Muscle layer of duodenum (tissue), 2 donors: ENCODE measurements around the gene ZFP36L2.

Source experiments
- H3K27ac ChIP-seq: one replicate; pipeline ENCODE4 v1.7.0; 2013; ENCODE audit warnings: mild to moderate bottlenecking, low read length
- H3K27me3 ChIP-seq: one replicate; pipeline ENCODE4 v1.7.0; 2013; ENCODE audit warnings: low read depth, mild to moderate bottlenecking, control low read depth, low read length
- H3K36me3 ChIP-seq, 2 donors: one replicate each; pipeline ENCODE4 v1.7.0; 2013; ENCODE audit warnings: low read length in 2 of 2, control low read depth in 1 of 2, mild to moderate bottlenecking in 1 of 2; ENCODE audit not compliant: insufficient read depth in 2 of 2, control insufficient read depth in 1 of 2
- H3K4me1 ChIP-seq, 2 donors: one replicate each; pipeline ENCODE4 v1.7.0; 2013; ENCODE audit warnings: low read length in 2 of 2, mild to moderate bottlenecking in 2 of 2, control low read depth in 1 of 2, moderate library complexity in 1 of 2; ENCODE audit not compliant: insufficient read depth in 2 of 2, control insufficient read depth in 1 of 2
- H3K4me3 ChIP-seq, 2 donors: one replicate each; pipeline ENCODE4 v1.7.0; 2013; ENCODE audit warnings: low read length in 2 of 2, low read depth in 1 of 2, mild to moderate bottlenecking in 1 of 2
- H3K9me3 ChIP-seq, 2 donors: one replicate each; pipeline ENCODE4 v1.7.0; 2013; ENCODE audit warnings: low read length in 2 of 2, control low read depth in 1 of 2, mild to moderate bottlenecking in 1 of 2; ENCODE audit not compliant: control insufficient read depth in 1 of 2
- donor health status: healthy.

ZFP36L2 gene

GRCh38 chr2:43221763-43222474, 4.5 kb downstream of the ZFP36L2 start:
- Histone ChIP-seq H3K4me3 (peak overlapping the region; percentile 96 to 97), H3K27ac (peak overlapping the region; percentile 99), H3K4me1 (peaks cover 13 to 33% of the 10 kb centered on the region in 2 donors), H3K9me3 (no peaks in the 10 kb centered on the region), H3K27me3 (no peaks in the 10 kb centered on the region), H3K36me3 (peaks cover 13 to 25% of the 10 kb centered on the region in 2 donors)

DNA sequence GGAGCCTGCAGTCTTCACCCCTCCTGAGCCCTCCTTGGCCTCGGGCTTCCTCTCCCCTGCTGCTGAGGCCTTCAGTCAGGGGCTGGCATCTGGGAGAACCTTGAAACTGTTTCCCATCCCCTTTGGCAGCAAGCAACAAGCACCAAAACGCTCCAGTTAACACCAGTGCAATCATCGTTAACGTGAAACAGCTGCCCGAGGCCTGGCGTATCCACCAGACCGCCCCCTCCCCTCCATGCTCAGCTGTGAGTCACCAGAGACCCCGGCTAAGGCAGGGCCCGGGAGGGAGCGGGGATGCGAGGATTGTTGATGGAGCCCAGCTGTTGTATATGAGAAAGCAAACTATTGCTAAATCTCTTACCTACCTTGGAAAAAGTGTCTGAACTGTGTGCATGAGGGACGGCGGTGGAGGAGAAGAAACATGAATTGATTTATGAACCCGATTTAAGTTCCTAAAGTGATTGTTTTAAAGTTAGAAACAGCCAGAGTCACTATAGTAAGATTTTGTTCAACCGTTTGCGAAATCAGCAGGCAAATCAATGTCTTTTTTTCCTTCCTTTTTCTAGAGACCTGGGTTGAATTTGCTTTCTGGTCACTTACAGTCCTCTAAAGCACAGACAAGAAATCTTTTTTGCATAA, 5.2 kb downstream of the ZFP36L2 start:
- H3K9me3 ChIP-seq: no peaks in the 10 kb centered on the region
- peaks cover 13 to 25% of the 10 kb centered on the region in 2 donors for H3K36me3 ChIP-seq
- H3K4me1 ChIP-seq: peaks cover 13 to 33% of the 10 kb centered on the region in 2 donors
- H3K27ac ChIP-seq: peak overlapping the region; percentile 99
- peak overlapping the region; percentile 96 to 97 for H3K4me3 ChIP-seq
- H3K27me3 ChIP-seq: no peaks in the 10 kb centered on the region

GRCh38 chr2:43220760-43221123, 5.7 kb downstream of the ZFP36L2 start:
- peaks cover 13 to 33% of the 10 kb centered on the region in 2 donors for H3K4me1 ChIP-seq
- H3K36me3 ChIP-seq: peaks cover 13 to 25% of the 10 kb centered on the region in 2 donors
- peak overlapping the region; percentile 96 to 97 for H3K4me3 ChIP-seq
- no peaks in the 10 kb centered on the region for H3K9me3 ChIP-seq
- H3K27ac ChIP-seq: peak overlapping the region; percentile 99
- no peaks in the 10 kb centered on the region for H3K27me3 ChIP-seq

DNA sequence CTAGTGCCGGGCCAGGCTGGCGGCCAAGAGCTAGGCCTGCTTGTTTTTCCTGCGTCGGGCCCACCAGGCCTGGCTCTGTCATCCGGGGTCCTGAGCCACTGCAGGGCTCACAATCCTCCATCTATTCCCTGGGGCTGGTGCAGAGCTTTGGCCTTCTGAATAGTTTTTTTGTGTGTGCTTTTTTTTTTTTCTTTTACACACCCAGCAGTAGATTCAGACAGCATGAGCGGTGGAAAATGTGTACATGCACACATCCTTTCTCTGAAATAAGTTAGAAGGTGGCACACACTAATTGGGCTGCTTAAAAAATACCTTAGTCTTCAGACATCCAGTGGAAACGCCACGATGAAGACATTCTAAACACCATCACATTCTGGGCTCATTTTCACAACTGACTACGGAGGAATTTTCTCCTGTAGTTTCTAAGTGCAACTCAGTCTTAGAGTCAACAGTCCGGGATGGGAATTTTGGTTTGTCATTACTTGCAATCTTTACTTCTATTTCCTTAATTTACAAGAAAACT, 6.1 kb downstream of the ZFP36L2 start:
- Histone ChIP-seq H3K27me3 (no peaks in the 10 kb centered on the region), H3K27ac (peak overlapping the region; percentile 99), H3K4me3 (peak overlapping the region; percentile 96 to 97), H3K36me3 (peaks cover 13 to 22% of the 10 kb centered on the region in 2 donors), H3K9me3 (no peaks in the 10 kb centered on the region), H3K4me1 (peaks cover 13 to 33% of the 10 kb centered on the region in 2 donors)

- Histone ChIP-seq H3K36me3 (peaks cover 13 to 16% of the 10 kb centered on the region in 2 donors), H3K9me3 (no peaks in the 10 kb centered on the region), H3K4me3 (peak overlapping the region; percentile 96 to 97), H3K4me1 (peaks cover 13 to 33% of the 10 kb centered on the region in 2 donors), H3K27ac (peak overlapping the region; percentile 99), H3K27me3 (no peaks in the 10 kb centered on the region)
These were observed 6.8 kb downstream of the ZFP36L2 start for GRCh38 chr2:43219383-43220228.

DNA sequence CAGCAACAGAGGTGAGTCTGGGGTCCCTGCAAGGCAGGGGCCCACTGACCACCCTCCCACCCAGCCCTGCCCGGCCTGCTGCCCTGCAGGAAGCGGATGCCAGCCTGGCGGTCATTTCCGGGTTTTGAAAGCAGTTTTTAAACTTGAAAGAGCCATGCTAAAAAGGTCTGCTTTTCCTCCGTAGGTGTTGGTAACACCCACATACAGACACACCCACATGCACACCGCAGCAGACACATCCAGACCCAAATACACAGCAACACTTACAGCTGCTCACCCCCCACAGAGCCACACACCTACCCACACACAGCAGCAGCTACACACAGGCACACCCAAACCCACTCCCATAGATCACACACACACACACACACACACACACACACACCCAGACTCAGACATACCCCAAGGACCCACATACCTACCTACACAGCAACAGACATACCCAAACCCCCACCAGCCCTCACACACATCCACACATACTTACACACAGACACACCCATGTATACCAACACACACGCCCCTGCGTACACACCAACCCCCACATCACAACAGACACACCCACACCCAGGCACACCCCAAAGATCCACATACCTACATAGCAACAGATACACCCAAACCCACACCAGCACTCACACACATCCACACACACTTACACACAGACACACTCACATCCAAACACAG, 7.6 kb downstream of the ZFP36L2 start:
- Histone ChIP-seq H3K4me1 (peaks cover 13 to 33% of the 10 kb centered on the region in 2 donors), H3K4me3 (peak overlapping the region; percentile 96 to 97), H3K27ac (peak overlapping the region; percentile 99), H3K9me3 (no peaks in the 10 kb centered on the region), H3K36me3 (peaks cover 11 to 12% of the 10 kb centered on the region in 2 donors), H3K27me3 (no peaks in the 10 kb centered on the region)

GRCh38 chr2:43218155-43218701, 8.2 kb downstream of the ZFP36L2 start:
- no peaks in the 10 kb centered on the region for H3K27me3 ChIP-seq
- peak overlapping the region; percentile 99 for H3K27ac ChIP-seq
- peak overlapping the region in 1 of 2 donors; percentile 96 for H3K4me3 ChIP-seq
- peaks cover 6 to 7% of the 10 kb centered on the region in 2 donors for H3K36me3 ChIP-seq
- H3K4me1 ChIP-seq: peaks cover 13 to 33% of the 10 kb centered on the region in 2 donors
- no peaks in the 10 kb centered on the region for H3K9me3 ChIP-seq

- Histone ChIP-seq H3K4me1 (peaks cover 13 to 33% of the 10 kb centered on the region in 2 donors), H3K27ac (peak overlapping the region; percentile 99), H3K36me3 (no peaks in the 10 kb centered on the region), H3K4me3 (peak overlapping the region in 1 of 2 donors; percentile 96), H3K27me3 (no peaks in the 10 kb centered on the region), H3K9me3 (no peaks in the 10 kb centered on the region)
These were observed 8.9 kb downstream of the ZFP36L2 start for GRCh38 chr2:43217228-43218154.

DNA sequence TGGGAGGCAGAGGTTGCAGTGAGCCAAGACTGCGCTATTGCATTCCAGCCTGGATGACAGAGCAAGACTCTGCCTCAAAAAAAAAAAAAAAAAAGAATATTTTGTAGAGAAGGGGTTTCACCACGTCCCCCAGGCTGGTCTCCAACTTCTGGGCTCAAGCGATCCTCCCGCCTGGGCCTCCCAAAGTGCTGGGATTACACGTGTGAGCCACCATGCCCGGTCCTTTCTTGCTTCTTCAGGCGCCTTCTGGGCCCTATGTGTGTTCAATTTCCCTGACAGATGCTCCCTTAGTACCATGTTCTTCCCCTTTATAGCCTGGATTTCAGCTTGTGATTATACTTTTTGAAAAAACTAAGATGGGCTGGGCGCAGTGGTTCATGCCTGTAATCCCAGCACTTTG, 9.8 kb downstream of the ZFP36L2 start:
- Histone ChIP-seq H3K4me3 (no peak overlapping the region), H3K27ac (no peak overlapping the region), H3K27me3 (no peaks in the 10 kb centered on the region), H3K9me3 (no peaks in the 10 kb centered on the region), H3K36me3 (no peaks in the 10 kb centered on the region), H3K4me1 (peaks cover 13 to 33% of the 10 kb centered on the region in 2 donors)
